IMR-90 (cell line): ENCODE data around the gene SEL1L3. TPM values are rescaled to one million over a fixed set of nuclear protein-coding genes. Genes with fewer than 3 reads are reported as not detected.

Experiments
- ATAC-seq: fragments of 200-7000 bp; cut with Tn5 transposase; 2 replicates; pipeline ENCODE4 v1.9.1; 2020; ENCODE audit warnings: low read depth, mild to moderate bottlenecking, moderate library complexity
- BruUV-seq: library from RNA; stranded (reverse); fragments of 400-500 nt; replicated peaks from 2 replicates; lab custom pipeline; 2021; lab: Mats Ljungman, UMichigan
- CTCF ChIA-PET: fragments of 300-600 bp; formaldehyde crosslinking; extraction: SDS; loops from one replicate; lab custom pipeline; 2021; ENCODE audit warnings: antibody characterized with exemption; lab: Yijun Ruan, JAX
- POLR2A ChIA-PET: fragments of 300-600 bp; sonication (Branson Sonifier 250); formaldehyde crosslinking; loops from one replicate; lab custom pipeline; 2022; ENCODE audit warnings: antibody characterized with exemption; ENCODE audit not compliant: unreplicated experiment; lab: Charles Lee
- DNase-seq: peaks from one replicate; pipeline ENCODE4 v3.0.0; 2013
- H2AFZ ChIP-seq: replicated peaks from 2 replicates; pipeline ENCODE3; 2013; ENCODE audit warnings: low read length, mild to moderate bottlenecking; ENCODE audit not compliant: poor library complexity
- H2AK5ac ChIP-seq: 2 replicates; pipeline ENCODE4 v1.6.1; 2013; ENCODE audit warnings: low read depth, low read length, inconsistent platforms
- H2AK9ac ChIP-seq: replicated peaks from 2 replicates; pipeline ENCODE3; 2013; ENCODE audit warnings: mild to moderate bottlenecking, low read depth, low read length, moderate library complexity; ENCODE audit not compliant: poor library complexity
- H2BK120ac ChIP-seq: 2 replicates; pipeline ENCODE4 v1.6.1; 2013; ENCODE audit warnings: low read depth, low read length, inconsistent platforms
- H2BK15ac ChIP-seq: 3 replicates; pipeline ENCODE4 v1.6.1; 2013; ENCODE audit warnings: low read depth, low read length, inconsistent platforms
- H2BK20ac ChIP-seq: 2 replicates; pipeline ENCODE4 v1.6.1; 2013; ENCODE audit warnings: low read depth, mild to moderate bottlenecking, inconsistent platforms, low read length, moderate library complexity
- H2BK5ac ChIP-seq: 2 replicates; pipeline ENCODE4 v1.6.1; 2013; ENCODE audit warnings: mild to moderate bottlenecking, low read depth, low read length, inconsistent platforms; ENCODE audit not compliant: poor library complexity, severe bottlenecking
- H3K14ac ChIP-seq: replicated peaks from 2 replicates; pipeline ENCODE4 v1.6.1; 2013; ENCODE audit warnings: low read depth, low read length, inconsistent platforms
- H3K18ac ChIP-seq: 2 replicates; pipeline ENCODE4 v1.6.1; 2013; ENCODE audit warnings: low read depth, low read length, control low read depth
- H3K23ac ChIP-seq: 2 replicates; pipeline ENCODE4 v1.6.1; 2013; ENCODE audit warnings: low read depth, low read length, inconsistent platforms
- H3K27ac ChIP-seq: 2 replicates; pipeline ENCODE4 v1.5.1; 2013; ENCODE audit warnings: mild to moderate bottlenecking, control low read depth, low read length; ENCODE audit not compliant: insufficient read depth
- H3K27me3 ChIP-seq: 2 replicates; pipeline ENCODE4 v1.6.1; 2013; ENCODE audit warnings: low read length; ENCODE audit not compliant: control insufficient read depth, insufficient read depth
- H3K36me3 ChIP-seq: 2 replicates; pipeline ENCODE4 v1.6.1; 2013; ENCODE audit warnings: low read length, mixed read lengths; ENCODE audit not compliant: control insufficient read depth, insufficient read depth
- H3K4ac ChIP-seq: 2 replicates; pipeline ENCODE4 v1.6.1; 2013; ENCODE audit warnings: low read depth, low read length, inconsistent platforms
- H3K4me1 ChIP-seq: 2 replicates; pipeline ENCODE4 v1.6.1; 2013; ENCODE audit warnings: low read length, mixed read lengths; ENCODE audit not compliant: control insufficient read depth, insufficient read depth
- H3K4me2 ChIP-seq: 2 replicates; pipeline ENCODE4 v1.6.1; 2013; ENCODE audit warnings: low read depth, mild to moderate bottlenecking, control low read depth, low read length, moderate library complexity
- H3K4me3 ChIP-seq: 2 replicates; pipeline ENCODE4 v1.5.1; 2013; ENCODE audit warnings: low read depth, mild to moderate bottlenecking, control low read depth, low read length, moderate library complexity; ENCODE audit not compliant: insufficient read depth
- H3K56ac ChIP-seq: 2 replicates; pipeline ENCODE4 v1.6.1; 2013; ENCODE audit warnings: low read length, inconsistent platforms; ENCODE audit not compliant: insufficient read depth; ENCODE audit errors: extremely low read depth
- H3K79me1 ChIP-seq, 2 experiments: 2 replicates each; pipeline ENCODE4 v1.6.1; 2013; ENCODE audit warnings: low read length in 2 of 2, inconsistent platforms in 1 of 2, low read depth in 1 of 2
- H3K9ac ChIP-seq: 2 replicates; pipeline ENCODE4 v1.6.1; 2013; ENCODE audit warnings: low read depth, low read length, control low read depth
- H3K9me1 ChIP-seq: 2 replicates; pipeline ENCODE4 v1.6.1; 2013; ENCODE audit warnings: low read length, inconsistent platforms; ENCODE audit not compliant: insufficient read depth
- H3K9me3 ChIP-seq: 2 replicates; pipeline ENCODE4 v1.6.1; 2013; ENCODE audit warnings: low read length; ENCODE audit not compliant: control insufficient read depth, insufficient read depth
- H4K20me1 ChIP-seq: 2 replicates; pipeline ENCODE4 v1.6.1; 2013; ENCODE audit warnings: low read length, inconsistent platforms; ENCODE audit not compliant: insufficient read depth
- H4K5ac ChIP-seq: 2 replicates; pipeline ENCODE4 v1.6.1; 2013; ENCODE audit warnings: mild to moderate bottlenecking, low read depth, low read length, control low read depth
- H4K8ac ChIP-seq, 2 experiments: 2 replicates each; pipeline ENCODE4 v1.6.1; 2013; ENCODE audit warnings: low read depth in 2 of 2, low read length in 2 of 2, control low read depth in 1 of 2, inconsistent platforms in 1 of 2
- H4K91ac ChIP-seq: 2 replicates; pipeline ENCODE4 v1.6.1; 2013; ENCODE audit warnings: low read depth, low read length, inconsistent platforms; ENCODE audit not compliant: insufficient read depth
- BHLHE40 ChIP-seq: fragments of 150-350 bp; IDR thresholded peaks from 2 replicates; pipeline ENCODE4 v1.6.1; 2016; ENCODE audit warnings: mild to moderate bottlenecking, low read depth, low read length
- CEBPB ChIP-seq: IDR thresholded peaks from 2 replicates; pipeline ENCODE4 v1.6.1; 2012; ENCODE audit warnings: low read depth, low read length, improper control_type of control experiment
- CHD1 ChIP-seq: IDR thresholded peaks from 2 replicates; pipeline ENCODE4 v1.6.1; 2012; ENCODE audit warnings: low read depth, low read length, improper control_type of control experiment
- CTCF ChIP-seq: conservative IDR thresholded peaks from 2 replicates; pipeline ENCODE4 v1.5.1; 2012; ENCODE audit warnings: mild to moderate bottlenecking, low read depth, low read length, improper control_type of control experiment
- ELK1 ChIP-seq: fragments of 150-350 bp; IDR thresholded peaks from 2 replicates; pipeline ENCODE4 v1.6.1; 2016; ENCODE audit warnings: low read depth, mild to moderate bottlenecking, low read length, moderate library complexity, borderline replicate concordance
- FOS ChIP-seq: fragments of 150-350 bp; IDR thresholded peaks from 2 replicates; pipeline ENCODE4 v1.6.1; 2016; ENCODE audit warnings: low read depth, low read length
- MAFK ChIP-seq: IDR thresholded peaks from 2 replicates; pipeline ENCODE4 v1.6.1; 2012; ENCODE audit warnings: low read depth, low read length, improper control_type of control experiment
- MAZ ChIP-seq: IDR thresholded peaks from 2 replicates; pipeline ENCODE4 v1.6.1; 2012; ENCODE audit warnings: low read depth, mild to moderate bottlenecking, low read length, improper control_type of control experiment, moderate library complexity, borderline replicate concordance
- MXI1 ChIP-seq: IDR thresholded peaks from 2 replicates; pipeline ENCODE4 v1.6.1; 2012; ENCODE audit warnings: low read depth, mild to moderate bottlenecking, low read length, moderate library complexity, borderline replicate concordance
- NFE2L2 ChIP-seq: fragments of 150-350 bp; IDR thresholded peaks from 2 replicates; pipeline ENCODE4 v1.6.1; 2016; ENCODE audit warnings: low read depth, mild to moderate bottlenecking, low read length
- POLR2A ChIP-seq: IDR thresholded peaks from 2 replicates; pipeline ENCODE4 v1.6.1; 2012; ENCODE audit warnings: mild to moderate bottlenecking, low read depth, low read length
- RAD21 ChIP-seq: IDR thresholded peaks from 2 replicates; pipeline ENCODE4 v1.6.1; 2012; ENCODE audit warnings: low read length, improper control_type of control experiment
- RCOR1 ChIP-seq: IDR thresholded peaks from 2 replicates; pipeline ENCODE4 v1.6.1; 2012; ENCODE audit warnings: mild to moderate bottlenecking, low read length, improper control_type of control experiment; ENCODE audit not compliant: insufficient replicate concordance
- RFX5 ChIP-seq: IDR thresholded peaks from 2 replicates; pipeline ENCODE4 v1.8.0; 2012; ENCODE audit warnings: low read depth, mild to moderate bottlenecking, low read length, moderate library complexity
- SMC3 ChIP-seq: fragments of 150-350 bp; IDR thresholded peaks from 2 replicates; pipeline ENCODE4 v1.6.1; 2016; ENCODE audit warnings: low read depth, mild to moderate bottlenecking, antibody characterized with exemption, low read length, moderate library complexity
- USF2 ChIP-seq: fragments of 150-350 bp; IDR thresholded peaks from 2 replicates; pipeline ENCODE4 v1.6.1; 2017; ENCODE audit warnings: mild to moderate bottlenecking, antibody characterized with exemption, low read length, low read depth
- WGBS, 2 experiments: methylation state at CpG; one replicate each; pipeline versions ENCODE4 v1.1.5 to v1.1.7; 2013; ENCODE audit warnings: missing lambda C conversion rate in 2 of 2; ENCODE audit not compliant: insufficient read length in 1 of 2; ENCODE audit errors: extremely low coverage in 2 of 2; 5-methylcytosine and 5-hydroxymethylcytosine counted together
- dilution Hi-C: fragments of 300-500 bp; cut with HindIII; formaldehyde crosslinking; loops from one replicate; pipeline ENCODE4 v1.14.3; 2018; ENCODE audit warnings: low sequenced_read_pairs; ENCODE audit not compliant: unreplicated experiment
- in situ Hi-C: fragments of 300-500 bp; cut with MboI; formaldehyde crosslinking; loops from 3 replicates; pipeline ENCODE4 v1.14.3; 2019; ENCODE audit warnings: low sequenced_read_pairs, inconsistent platforms, mixed read lengths
- intact Hi-C: fragments of 100-400 bp; cut with micrococcal nuclease; formaldehyde crosslinking; loops from 2 replicates; pipeline ENCODE4 v1.10.0; 2022
- polyA plus RNA-seq, 3 experiments: library from polyadenylated mRNA; depleted of rRNA; stranded (reverse); fragments of >200 nt; gene quantifications; 2 replicates each; pipeline ENCODE4 v1.2.3, GENCODE V29; 2012; ENCODE audit warnings: low replicate concordance in 1 of 3
- total RNA-seq: library from RNA; depleted of rRNA; stranded (reverse); fragments of >200 nt; gene quantifications from 2 replicates; pipeline ENCODE4 v1.2.3, GENCODE V29; 2012

Gene SEL1L3
- total and polyA plus RNA-seq, 2 of the 4 experiments (the other 2 are of a cell fraction), result 16.4 to 43.7 TPM

GRCh38 chr4:25722964-25723363, 139.8 kb downstream of the SEL1L3 start:
- no peaks in the 10 kb centered on the region for H3K79me1 ChIP-seq
- dilution Hi-C loops, result no loop called here
- no peak for TF ChIP-seq MAFK
- no peak for TF ChIP-seq BHLHE40
- no peak for TF ChIP-seq MAZ
- TF ChIP-seq FOS, result no peak
- no peak for TF ChIP-seq ELK1
- no peak for TF ChIP-seq MXI1
- TF ChIP-seq RAD21, result no peak
- no peak for TF ChIP-seq RFX5
- TF ChIP-seq POLR2A, result no peak
- no peak for TF ChIP-seq NFE2L2
- TF ChIP-seq RCOR1, result no peak
- no peak for TF ChIP-seq CTCF
- no peak for TF ChIP-seq USF2
- no peak for TF ChIP-seq CHD1
- TF ChIP-seq CEBPB, result no peak
- TF ChIP-seq SMC3, result no peak

More at GRCh38 chr4:25722964-25723363, 139.8 kb downstream of the SEL1L3 start:
- no peak overlapping the region for H3K4me2 ChIP-seq
- H3K14ac ChIP-seq, result no peak overlapping the region
- ATAC-seq (no peak; the same call in 1 of the 2 replicates), DNase-seq (no peak)
- POLR2A ChIA-PET, result no interaction called here
- no peaks in the 10 kb centered on the region for H4K20me1 ChIP-seq
- intact Hi-C loops (no loop called here), in situ Hi-C loops (no loop called here)
- H3K4ac ChIP-seq, result no peak overlapping the region
- no peaks in the 10 kb centered on the region for H3K9me3 ChIP-seq
- no peak overlapping the region for H2BK5ac ChIP-seq
- H3K4me3 ChIP-seq, result no peak overlapping the region
- H3K27ac ChIP-seq, result no peak overlapping the region
- no peaks in the 10 kb centered on the region for H3K9me1 ChIP-seq
- H2BK20ac ChIP-seq, result no peak overlapping the region
- H2BK15ac ChIP-seq, result no peak overlapping the region
- H3K23ac ChIP-seq, result no peak overlapping the region
- peaks cover 2% of the 10 kb centered on the region; the same call in 1 of the 2 replicates for H3K4me1 ChIP-seq
- H4K91ac ChIP-seq, result no peak overlapping the region
- BruUV-seq, result no TSS peak
- H3K18ac ChIP-seq, result no peak overlapping the region
- no peak overlapping the region for H2AFZ ChIP-seq
- no peak overlapping the region for H4K5ac ChIP-seq
- H3K36me3 ChIP-seq, result no peaks in the 10 kb centered on the region
- WGBS, 2 experiments, result 40% methylated on average over 3 of the region's 3 CpGs; no CpG with 5 or more reads in 1 of the 2 experiments
- no peak overlapping the region for H4K8ac ChIP-seq
- H2AK5ac ChIP-seq, result no peak overlapping the region
- H2BK120ac ChIP-seq, result no peak overlapping the region
- no peak overlapping the region for H3K56ac ChIP-seq
- no peaks in the 10 kb centered on the region; the same call in 1 of the 2 replicates for H3K27me3 ChIP-seq
- CTCF ChIA-PET, result no interaction called here
- no peak overlapping the region for H3K9ac ChIP-seq
- no peak overlapping the region for H2AK9ac ChIP-seq
